NCI-H345 treated with DMSO at 0.1 percent for 48 hours (cell line): ENCODE data around the gene PTAFR.

Source experiments
- DNase-seq: peaks from one replicate; lab custom pipeline; 2025; ENCODE audit not compliant: unreplicated experiment; lab: John Stamatoyannopoulos, UW

PTAFR gene

GRCh38 chr1:28126212-28126611 is 50.3 kb downstream of the PTAFR start:
- no peak for DNase-seq

- DNase-seq: no peak
Measured at GRCh38 chr1:28123461-28123961, 53.0 kb downstream of the PTAFR start.

GRCh38 chr1:28122183-28122582 is 54.3 kb downstream of the PTAFR start:
- DNase-seq: no peak

- DNase-seq: no peak
Measured at GRCh38 chr1:28119556-28119955, 56.9 kb downstream of the PTAFR start.

GRCh38 chr1:28118640-28119307 is 57.7 kb downstream of the PTAFR start:
- no peak for DNase-seq

GRCh38 chr1:28115267-28115666 is 61.2 kb downstream of the PTAFR start:
- DNase-seq: no peak

- DNase-seq: no peak
Measured at GRCh38 chr1:28114844-28115243, 61.6 kb downstream of the PTAFR start.

GRCh38 chr1:28113242-28113572 is 63.3 kb downstream of the PTAFR start:
- no peak for DNase-seq

- DNase-seq: no peak
Measured at GRCh38 chr1:28112388-28113241, 63.9 kb downstream of the PTAFR start.

GRCh38 chr1:28111157-28111556 is 65.3 kb downstream of the PTAFR start:
- no peak for DNase-seq

- no peak for DNase-seq
Measured at GRCh38 chr1:28110555-28110954, 65.9 kb downstream of the PTAFR start.

GRCh38 chr1:28109639-28110038 is 66.9 kb downstream of the PTAFR start:
- DNase-seq: no peak

GRCh38 chr1:28108001-28108400 is 68.5 kb downstream of the PTAFR start:
- no peak for DNase-seq

- no peak for DNase-seq
Measured at GRCh38 chr1:28104866-28105467, 71.5 kb downstream of the PTAFR start.

- DNase-seq: no peak
Measured at GRCh38 chr1:28102189-28102588, 74.3 kb downstream of the PTAFR start.

- no peak for DNase-seq
Measured at GRCh38 chr1:28099050-28099769, 77.3 kb downstream of the PTAFR start.
